Thoracic aorta (tissue), 2 donors: ENCODE results near the gene B4GALT2. TPM values are rescaled to one million over a fixed set of nuclear protein-coding genes. Genes with fewer than 3 reads are reported as not detected.

ENCODE experiments used
- ATAC-seq: fragments of 150-250 bp; one replicate; pipeline ENCODE4 v1.8.0; 2017; ENCODE audit warnings: low read depth; ENCODE audit not compliant: insufficient number of reproducible peaks, low FRiP score
- DNase-seq: peaks from one replicate; pipeline ENCODE4 v3.0.0-alpha.2; 2020; ENCODE audit warnings: low spot score
- H3K27ac ChIP-seq, 2 donors: fragments of 200-600 bp; sonication (generic); 1 replicate in 1 of 2; 2 replicates in 1 of 2; pipeline ENCODE4 v1.5.1; 2016; ENCODE audit warnings: mild to moderate bottlenecking in 2 of 2, moderate library complexity in 2 of 2
- H3K27me3 ChIP-seq: fragments of 200-600 bp; sonication (generic); replicated peaks from 2 replicates; pipeline ENCODE4 v1.6.0; 2016; ENCODE audit warnings: mild to moderate bottlenecking; ENCODE audit not compliant: insufficient read depth
- H3K36me3 ChIP-seq: fragments of 200-600 bp; sonication (generic); one replicate; pipeline ENCODE4 v1.5.1; 2016
- H3K4me1 ChIP-seq, 2 donors: fragments of 200-600 bp; sonication (generic); 1 replicate in 1 of 2; 2 replicates in 1 of 2; pipeline versions ENCODE4 v1.5.1 to v1.6.0; 2016; ENCODE audit warnings: low read depth in 2 of 2, mild to moderate bottlenecking in 1 of 2; ENCODE audit not compliant: control insufficient read depth in 1 of 2
- H3K4me3 ChIP-seq: fragments of 200-600 bp; sonication (generic); 2 replicates; pipeline ENCODE4 v1.5.1; 2016; ENCODE audit warnings: mild to moderate bottlenecking
- H3K9me3 ChIP-seq: fragments of 200-600 bp; sonication (generic); 2 replicates; pipeline ENCODE4 v1.5.1; 2016
- total RNA-seq, 2 donors: library from RNA; depleted of rRNA; stranded (reverse); fragments of >200 nt; gene quantifications; one replicate each; pipeline versions ENCODE4 v1.1.0 to v1.2.3, GENCODE V29; 2016
- TF ChIP-seq, protein P1 (sequence below): fragments of 200-600 bp; sonication (generic); IDR thresholded peaks from one replicate; pipeline ENCODE4 v1.5.1; 2019; ENCODE audit warnings: antibody characterized with exemption

Gene B4GALT2
- total RNA-seq, 2 donors from 2014 or later, result 34.8 to 51.6 TPM

DNA sequence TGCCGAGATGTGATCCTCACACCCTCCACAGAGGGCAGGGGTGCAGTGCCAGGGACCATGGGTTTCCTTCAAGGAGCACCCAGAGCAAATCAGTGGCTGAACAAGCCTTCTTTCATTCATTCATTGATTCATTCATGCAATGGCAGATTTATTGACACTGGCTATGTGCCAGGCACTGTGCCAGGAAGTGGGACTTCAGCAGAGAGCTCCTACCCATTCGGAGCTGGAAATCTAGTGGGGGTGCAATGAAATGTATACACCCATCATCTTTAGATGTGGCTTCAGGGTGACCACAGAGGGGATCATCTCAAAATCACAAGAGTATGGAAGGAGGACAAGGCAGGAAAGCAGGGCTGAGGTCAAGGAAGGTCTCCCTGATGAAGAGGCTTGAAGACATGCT, 33.4 kb downstream of the B4GALT2 start:
- no peaks in the 10 kb centered on the region for H3K9me3 ChIP-seq
- no peaks in the 10 kb centered on the region for H3K27me3 ChIP-seq
- ATAC-seq, result no peak
- DNase-seq, result no peak
- no peak overlapping the region for H3K4me3 ChIP-seq
- no peaks in the 10 kb centered on the region for H3K36me3 ChIP-seq
- H3K27ac ChIP-seq, result no peak overlapping the region
- TF ChIP-seq, protein P1, sequence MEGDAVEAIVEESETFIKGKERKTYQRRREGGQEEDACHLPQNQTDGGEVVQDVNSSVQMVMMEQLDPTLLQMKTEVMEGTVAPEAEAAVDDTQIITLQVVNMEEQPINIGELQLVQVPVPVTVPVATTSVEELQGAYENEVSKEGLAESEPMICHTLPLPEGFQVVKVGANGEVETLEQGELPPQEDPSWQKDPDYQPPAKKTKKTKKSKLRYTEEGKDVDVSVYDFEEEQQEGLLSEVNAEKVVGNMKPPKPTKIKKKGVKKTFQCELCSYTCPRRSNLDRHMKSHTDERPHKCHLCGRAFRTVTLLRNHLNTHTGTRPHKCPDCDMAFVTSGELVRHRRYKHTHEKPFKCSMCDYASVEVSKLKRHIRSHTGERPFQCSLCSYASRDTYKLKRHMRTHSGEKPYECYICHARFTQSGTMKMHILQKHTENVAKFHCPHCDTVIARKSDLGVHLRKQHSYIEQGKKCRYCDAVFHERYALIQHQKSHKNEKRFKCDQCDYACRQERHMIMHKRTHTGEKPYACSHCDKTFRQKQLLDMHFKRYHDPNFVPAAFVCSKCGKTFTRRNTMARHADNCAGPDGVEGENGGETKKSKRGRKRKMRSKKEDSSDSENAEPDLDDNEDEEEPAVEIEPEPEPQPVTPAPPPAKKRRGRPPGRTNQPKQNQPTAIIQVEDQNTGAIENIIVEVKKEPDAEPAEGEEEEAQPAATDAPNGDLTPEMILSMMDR, result no peak
- H3K4me1 ChIP-seq, result peaks cover 24 to 54% of the 10 kb centered on the region in 2 donors

DNA sequence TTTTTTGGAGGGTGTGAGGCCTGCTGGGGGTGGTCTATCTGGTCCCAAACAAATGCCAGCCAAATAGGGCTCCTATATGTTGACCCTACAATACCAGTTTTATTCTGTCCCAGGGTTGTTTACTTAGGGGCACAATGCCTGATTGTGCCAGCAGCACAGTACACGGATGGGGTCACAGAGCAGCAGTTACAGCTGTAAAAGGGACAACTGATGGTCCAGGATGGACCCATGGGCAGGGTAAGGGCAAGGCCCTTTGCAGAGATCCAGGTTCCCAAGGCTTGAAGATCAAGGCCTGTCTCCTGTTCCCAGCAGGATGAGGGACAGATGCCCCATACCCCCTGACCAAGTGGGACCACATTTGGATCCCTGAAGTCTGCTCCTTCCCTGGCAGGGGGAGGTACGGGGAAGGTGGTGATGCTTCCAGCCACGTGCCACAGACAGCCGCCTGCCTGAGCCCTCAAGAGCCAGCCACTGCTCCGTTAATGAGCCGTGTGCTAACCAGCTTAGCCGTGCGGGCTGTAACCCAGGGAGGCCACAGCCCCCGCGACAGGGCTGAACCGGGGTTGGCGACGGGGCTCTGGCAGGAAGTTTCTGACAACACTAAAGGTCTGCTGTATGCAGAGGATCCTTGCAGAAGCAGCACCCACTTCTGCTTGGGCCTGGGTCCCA, 34.1 kb downstream of the B4GALT2 start:
- Histone ChIP-seq H3K27ac (no peak overlapping the region), H3K4me3 (no peak overlapping the region), H3K4me1 (peaks cover 24 to 54% of the 10 kb centered on the region in 2 donors), H3K36me3 (no peaks in the 10 kb centered on the region), H3K9me3 (no peaks in the 10 kb centered on the region), H3K27me3 (no peaks in the 10 kb centered on the region)
- TF ChIP-seq, protein P1, result no peak
- no peak for DNase-seq
- ATAC-seq, result no peak

DNA sequence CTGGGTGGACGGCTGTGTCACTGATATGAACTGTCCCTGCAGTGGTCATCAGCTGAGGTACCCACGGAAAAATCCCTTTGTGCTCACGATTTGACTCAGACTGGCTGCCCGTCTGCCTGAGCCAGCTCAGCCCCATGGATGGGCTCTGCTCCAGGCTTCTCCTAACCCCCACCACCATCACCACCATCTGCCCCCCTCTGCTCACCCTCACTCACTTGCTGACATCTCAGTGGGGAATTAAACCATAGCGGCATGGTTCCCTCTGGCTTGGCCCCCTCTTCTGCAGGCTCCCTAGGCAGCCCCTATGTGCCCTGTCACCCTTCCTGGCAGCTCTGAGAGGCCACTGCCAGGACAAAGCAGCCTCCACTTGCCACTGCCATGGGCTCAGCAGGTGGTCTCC, 34.9 kb downstream of the B4GALT2 start:
- Histone ChIP-seq H3K27me3 (no peaks in the 10 kb centered on the region), H3K4me3 (no peak overlapping the region), H3K4me1 (peaks cover 24 to 54% of the 10 kb centered on the region in 2 donors), H3K9me3 (no peaks in the 10 kb centered on the region), H3K36me3 (no peaks in the 10 kb centered on the region), H3K27ac (peak overlapping the region in 1 of 2 donors; percentile 36)
- TF ChIP-seq, protein P1, result no peak
- ATAC-seq (no peak), DNase-seq (no peak)

DNA sequence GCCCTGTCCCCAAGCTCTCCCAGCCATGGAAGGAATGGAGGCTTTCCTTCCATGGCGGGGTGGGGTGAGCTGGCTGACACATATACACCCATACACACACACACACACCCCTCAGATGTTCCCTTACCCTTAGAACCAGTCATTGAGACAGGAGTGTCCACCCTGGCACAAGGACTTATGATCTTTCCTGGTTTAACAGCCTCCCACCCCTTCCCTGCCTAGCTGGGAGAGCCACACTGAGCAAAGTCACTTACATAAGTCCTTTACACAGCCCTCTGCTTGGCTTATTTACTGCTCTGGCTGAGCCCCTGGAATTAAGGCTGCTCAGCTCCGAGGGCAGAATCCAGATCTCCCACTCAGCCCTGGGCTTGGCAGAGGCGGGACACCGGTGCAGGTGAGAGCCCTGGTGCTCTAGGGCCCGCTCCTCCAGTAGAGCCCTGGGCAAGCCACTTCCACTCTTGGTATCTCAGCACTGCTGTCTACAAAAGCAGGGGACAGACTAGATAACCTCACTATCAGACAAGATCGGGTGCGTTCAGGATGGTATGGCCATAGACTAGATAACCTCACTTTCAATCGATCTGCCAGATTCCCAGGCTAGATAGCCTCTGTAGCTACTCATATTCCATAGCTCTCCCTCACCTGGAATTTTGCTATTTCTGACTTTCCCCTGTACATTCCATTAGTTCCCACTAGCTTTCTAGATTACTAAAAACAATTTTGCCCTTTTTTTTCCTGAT, 35.5 kb downstream of the B4GALT2 start:
- Histone ChIP-seq H3K36me3 (no peaks in the 10 kb centered on the region), H3K4me3 (no peak overlapping the region), H3K27me3 (no peaks in the 10 kb centered on the region), H3K27ac (peak overlapping the region; percentile 10 to 36), H3K9me3 (no peaks in the 10 kb centered on the region), H3K4me1 (peaks cover 24 to 59% of the 10 kb centered on the region in 2 donors)
- ATAC-seq, result no peak
- TF ChIP-seq, protein P1, result no peak
- DNase-seq, result no peak

DNA sequence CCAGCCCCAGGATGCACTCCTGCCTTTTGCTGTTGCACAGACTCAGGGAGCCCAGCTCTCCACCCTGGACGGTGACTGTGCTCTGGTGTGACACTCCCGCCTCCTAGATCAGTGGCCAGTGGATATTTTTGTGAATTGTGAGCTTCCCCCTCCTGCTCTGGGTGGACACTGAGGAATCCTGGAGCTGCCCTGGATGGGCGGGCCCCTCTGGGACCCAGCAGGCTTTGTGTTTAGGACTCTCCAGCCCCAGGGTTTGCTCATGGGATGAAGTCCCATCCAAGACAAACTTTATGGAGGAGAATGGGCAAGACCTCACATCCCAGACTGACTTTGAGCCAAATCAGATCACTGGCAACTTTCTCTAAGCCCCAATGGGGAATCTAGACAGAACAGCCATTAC, 36.2 kb downstream of the B4GALT2 start:
- Histone ChIP-seq H3K4me1 (peaks cover 24 to 66% of the 10 kb centered on the region in 2 donors), H3K36me3 (no peaks in the 10 kb centered on the region), H3K27me3 (no peaks in the 10 kb centered on the region), H3K4me3 (no peak overlapping the region), H3K27ac (peak overlapping the region; percentile 10 to 36), H3K9me3 (no peaks in the 10 kb centered on the region)
- DNase-seq (peak; percentile 38), ATAC-seq (peak; percentile 56)
- TF ChIP-seq, protein P1, result no peak
